ENCODE measurements around the gene REXO4.

GRCh38 chr9:133459476-133460404 is 41.9 kb upstream of the REXO4 start, which contains the start of gene CACFD1:
- TF ChIP-seq CTCF (IDR thresholded peaks at IDR 0.05; ENCODE audit: low read depth, low read length) (no peak), MAX (IDR thresholded peaks at IDR 0.05; ENCODE audit: low read depth, low read length) (no peak)
